GM23338 (cell line): ENCODE data around the gene WARS2.

ENCODE experiments used
- EZH2 ChIP-seq: fragments of 200-600 bp; sonication (generic); IDR thresholded peaks from one replicate; pipeline ENCODE4 v1.8.0; 2017; ENCODE audit warnings: antibody characterized with exemption, mild to moderate bottlenecking, low read depth; ENCODE audit not compliant: unreplicated experiment
- EZH2phosphoT487 ChIP-seq: fragments of 200-600 bp; sonication (generic); IDR thresholded peaks from one replicate; pipeline ENCODE4 v1.8.1; 2018; ENCODE audit warnings: antibody characterized with exemption; ENCODE audit not compliant: unreplicated experiment
- POLR2AphosphoS5 ChIP-seq: IDR thresholded peaks from 2 replicates; pipeline ENCODE4 v1.6.1; 2016; ENCODE audit warnings: antibody characterized with exemption, low read depth
- STAT1 ChIP-seq: IDR thresholded peaks from one replicate; pipeline ENCODE4 v1.6.1; 2016; ENCODE audit warnings: antibody characterized with exemption; ENCODE audit not compliant: unreplicated experiment
- TF ChIP-seq, protein P1 (sequence below), 2 experiments: fragments of 200-600 bp in 1 of 2; sonication (generic) in 1 of 2; conservative IDR thresholded peaks; 2 replicates each; pipeline versions ENCODE4 v1.5.1 to v1.6.1; 2016 to 2017; ENCODE audit warnings: antibody characterized with exemption in 2 of 2, low read depth in 2 of 2, mild to moderate bottlenecking in 2 of 2, moderate library complexity in 1 of 2
- TF ChIP-seq, protein P2 (sequence below): IDR thresholded peaks from one replicate; pipeline ENCODE4 v1.6.1; 2018; ENCODE audit warnings: antibody characterized with exemption; ENCODE audit not compliant: unreplicated experiment

DNA sequence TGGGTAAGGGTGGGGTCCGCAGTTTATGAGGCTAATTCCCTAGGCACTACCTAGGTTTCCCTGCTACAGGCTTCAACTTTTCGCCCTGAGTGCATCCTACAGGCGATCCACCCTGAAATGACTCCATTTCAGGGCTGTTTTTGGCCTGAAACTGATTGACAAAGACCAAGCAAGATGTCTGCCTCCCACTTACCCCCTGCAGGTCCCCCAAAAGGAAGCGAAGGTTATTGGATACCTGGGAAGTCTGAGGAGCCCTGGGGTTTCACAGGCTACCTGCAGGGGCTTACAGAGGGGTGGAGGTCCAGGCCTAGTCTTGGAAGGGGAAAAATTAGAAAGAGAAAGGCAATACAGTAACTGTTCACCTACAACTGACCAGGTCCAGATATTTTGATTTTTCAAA, 149.0 kb downstream of the WARS2 start:
- TF ChIP-seq, protein P1, sequence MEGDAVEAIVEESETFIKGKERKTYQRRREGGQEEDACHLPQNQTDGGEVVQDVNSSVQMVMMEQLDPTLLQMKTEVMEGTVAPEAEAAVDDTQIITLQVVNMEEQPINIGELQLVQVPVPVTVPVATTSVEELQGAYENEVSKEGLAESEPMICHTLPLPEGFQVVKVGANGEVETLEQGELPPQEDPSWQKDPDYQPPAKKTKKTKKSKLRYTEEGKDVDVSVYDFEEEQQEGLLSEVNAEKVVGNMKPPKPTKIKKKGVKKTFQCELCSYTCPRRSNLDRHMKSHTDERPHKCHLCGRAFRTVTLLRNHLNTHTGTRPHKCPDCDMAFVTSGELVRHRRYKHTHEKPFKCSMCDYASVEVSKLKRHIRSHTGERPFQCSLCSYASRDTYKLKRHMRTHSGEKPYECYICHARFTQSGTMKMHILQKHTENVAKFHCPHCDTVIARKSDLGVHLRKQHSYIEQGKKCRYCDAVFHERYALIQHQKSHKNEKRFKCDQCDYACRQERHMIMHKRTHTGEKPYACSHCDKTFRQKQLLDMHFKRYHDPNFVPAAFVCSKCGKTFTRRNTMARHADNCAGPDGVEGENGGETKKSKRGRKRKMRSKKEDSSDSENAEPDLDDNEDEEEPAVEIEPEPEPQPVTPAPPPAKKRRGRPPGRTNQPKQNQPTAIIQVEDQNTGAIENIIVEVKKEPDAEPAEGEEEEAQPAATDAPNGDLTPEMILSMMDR (conservative IDR thresholded peaks at IDR 0.05; ENCODE audit: low read depth in 2 of 2), result no peak
- TF ChIP-seq, protein P2, sequence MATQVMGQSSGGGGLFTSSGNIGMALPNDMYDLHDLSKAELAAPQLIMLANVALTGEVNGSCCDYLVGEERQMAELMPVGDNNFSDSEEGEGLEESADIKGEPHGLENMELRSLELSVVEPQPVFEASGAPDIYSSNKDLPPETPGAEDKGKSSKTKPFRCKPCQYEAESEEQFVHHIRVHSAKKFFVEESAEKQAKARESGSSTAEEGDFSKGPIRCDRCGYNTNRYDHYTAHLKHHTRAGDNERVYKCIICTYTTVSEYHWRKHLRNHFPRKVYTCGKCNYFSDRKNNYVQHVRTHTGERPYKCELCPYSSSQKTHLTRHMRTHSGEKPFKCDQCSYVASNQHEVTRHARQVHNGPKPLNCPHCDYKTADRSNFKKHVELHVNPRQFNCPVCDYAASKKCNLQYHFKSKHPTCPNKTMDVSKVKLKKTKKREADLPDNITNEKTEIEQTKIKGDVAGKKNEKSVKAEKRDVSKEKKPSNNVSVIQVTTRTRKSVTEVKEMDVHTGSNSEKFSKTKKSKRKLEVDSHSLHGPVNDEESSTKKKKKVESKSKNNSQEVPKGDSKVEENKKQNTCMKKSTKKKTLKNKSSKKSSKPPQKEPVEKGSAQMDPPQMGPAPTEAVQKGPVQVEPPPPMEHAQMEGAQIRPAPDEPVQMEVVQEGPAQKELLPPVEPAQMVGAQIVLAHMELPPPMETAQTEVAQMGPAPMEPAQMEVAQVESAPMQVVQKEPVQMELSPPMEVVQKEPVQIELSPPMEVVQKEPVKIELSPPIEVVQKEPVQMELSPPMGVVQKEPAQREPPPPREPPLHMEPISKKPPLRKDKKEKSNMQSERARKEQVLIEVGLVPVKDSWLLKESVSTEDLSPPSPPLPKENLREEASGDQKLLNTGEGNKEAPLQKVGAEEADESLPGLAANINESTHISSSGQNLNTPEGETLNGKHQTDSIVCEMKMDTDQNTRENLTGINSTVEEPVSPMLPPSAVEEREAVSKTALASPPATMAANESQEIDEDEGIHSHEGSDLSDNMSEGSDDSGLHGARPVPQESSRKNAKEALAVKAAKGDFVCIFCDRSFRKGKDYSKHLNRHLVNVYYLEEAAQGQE, result no peak
- TF ChIP-seq STAT1 (no peak), POLR2AphosphoS5 (no peak), EZH2phosphoT487 (no peak), EZH2 (no peak)
